Smooth muscle cell (in vitro differentiated cells): Measurements from ENCODE around the gene POMC. TPM values are rescaled to one million over a fixed set of nuclear protein-coding genes. Genes with fewer than 3 reads are reported as not detected.

Source experiments
- DNase-seq: peaks from one replicate; lab custom pipeline; 2025; ENCODE audit not compliant: unreplicated experiment; lab: John Stamatoyannopoulos, UW
- H2AFZ ChIP-seq: fragments of 200-600 bp; sonication (generic); 2 replicates; pipeline ENCODE4 v1.6.0; 2016; ENCODE audit warnings: antibody characterized with exemption, low read depth, mild to moderate bottlenecking
- H3F3A ChIP-seq: fragments of 200-600 bp; sonication (generic); 2 replicates; pipeline ENCODE4 v1.6.0; 2017; ENCODE audit warnings: antibody characterized with exemption, low read depth
- H3K27ac ChIP-seq: fragments of 200-600 bp; sonication (generic); 2 replicates; pipeline ENCODE4 v1.5.1; 2016; ENCODE audit warnings: low read depth, mild to moderate bottlenecking
- H3K27me3 ChIP-seq: fragments of 200-600 bp; sonication (generic); 2 replicates; pipeline ENCODE4 v1.6.1; 2016; ENCODE audit warnings: low read depth, mild to moderate bottlenecking
- H3K36me3 ChIP-seq: fragments of 200-600 bp; sonication (generic); 2 replicates; pipeline ENCODE4 v1.5.1; 2016; ENCODE audit warnings: low read depth
- H3K4me1 ChIP-seq: fragments of 200-600 bp; sonication (generic); 2 replicates; pipeline ENCODE4 v1.5.1; 2016; ENCODE audit warnings: low read depth
- H3K4me2 ChIP-seq: fragments of 200-600 bp; sonication (generic); 2 replicates; pipeline ENCODE4 v1.6.0; 2016; ENCODE audit warnings: mild to moderate bottlenecking
- H3K4me3 ChIP-seq: fragments of 200-600 bp; sonication (generic); 2 replicates; pipeline ENCODE4 v1.5.1; 2016; ENCODE audit warnings: mild to moderate bottlenecking
- H3K79me2 ChIP-seq: fragments of 200-600 bp; sonication (generic); 2 replicates; pipeline ENCODE4 v1.6.0; 2016; ENCODE audit warnings: low read depth, mild to moderate bottlenecking
- H3K9ac ChIP-seq: fragments of 200-600 bp; sonication (generic); 2 replicates; pipeline ENCODE4 v1.6.0; 2016; ENCODE audit warnings: low read depth
- H3K9me3 ChIP-seq: fragments of 200-600 bp; sonication (generic); replicated peaks from 2 replicates; pipeline ENCODE4 v1.5.1; 2016; ENCODE audit warnings: low read depth
- H4K20me1 ChIP-seq: fragments of 200-600 bp; sonication (generic); 2 replicates; pipeline ENCODE4 v1.6.0; 2016; ENCODE audit warnings: low read depth
- WGBS: methylation state at CpG from one replicate; pipeline ENCODE4 v1.1.7; 2016; ENCODE audit warnings: low lambda C conversion rate; 5-methylcytosine and 5-hydroxymethylcytosine counted together
- polyA plus RNA-seq: library from polyadenylated mRNA; unstranded; fragments of >200 nt; fragmentation: Nextera tagmentation; extraction: Ambion mirVana; gene quantifications from 2 replicates; pipeline ENCODE4 v1.2.1, GENCODE V29; 2016
- total RNA-seq: library from RNA; depleted of rRNA; stranded (reverse); fragments of >200 nt; gene quantifications from 2 replicates; pipeline ENCODE4 v1.2.3, GENCODE V29; 2014
- TF ChIP-seq, protein P1 (sequence below): fragments of 200-600 bp; sonication (generic); IDR thresholded peaks from 2 replicates; pipeline ENCODE4 v1.5.1; 2017; ENCODE audit warnings: borderline replicate concordance, mild to moderate bottlenecking, antibody characterized with exemption; ENCODE audit not compliant: insufficient read depth, poor library complexity, severe bottlenecking

Gene POMC
- total and polyA plus RNA-seq, 2 experiments from 2014 or later, result not detected

DNA sequence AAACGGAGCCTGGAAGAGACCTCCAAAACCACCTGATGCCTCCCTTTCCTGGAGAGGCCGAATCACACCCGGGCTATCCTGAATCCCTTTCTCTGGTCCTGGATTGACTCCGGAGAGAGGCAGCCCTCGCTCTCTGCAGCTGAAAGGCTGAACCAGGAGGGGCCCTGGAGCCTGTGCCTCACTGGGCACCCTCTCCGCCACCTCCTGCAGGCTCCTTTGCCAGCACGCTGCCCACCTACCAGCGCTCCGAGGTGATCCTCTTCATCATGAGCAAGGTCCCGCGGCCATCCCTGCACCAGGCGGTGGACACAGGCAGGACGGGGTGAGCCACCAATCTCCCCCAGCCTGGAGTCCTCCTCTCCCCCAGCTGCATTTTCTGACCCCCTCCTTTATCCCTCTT is 35.7 kb downstream of the POMC start:
- TF ChIP-seq, protein P1, sequence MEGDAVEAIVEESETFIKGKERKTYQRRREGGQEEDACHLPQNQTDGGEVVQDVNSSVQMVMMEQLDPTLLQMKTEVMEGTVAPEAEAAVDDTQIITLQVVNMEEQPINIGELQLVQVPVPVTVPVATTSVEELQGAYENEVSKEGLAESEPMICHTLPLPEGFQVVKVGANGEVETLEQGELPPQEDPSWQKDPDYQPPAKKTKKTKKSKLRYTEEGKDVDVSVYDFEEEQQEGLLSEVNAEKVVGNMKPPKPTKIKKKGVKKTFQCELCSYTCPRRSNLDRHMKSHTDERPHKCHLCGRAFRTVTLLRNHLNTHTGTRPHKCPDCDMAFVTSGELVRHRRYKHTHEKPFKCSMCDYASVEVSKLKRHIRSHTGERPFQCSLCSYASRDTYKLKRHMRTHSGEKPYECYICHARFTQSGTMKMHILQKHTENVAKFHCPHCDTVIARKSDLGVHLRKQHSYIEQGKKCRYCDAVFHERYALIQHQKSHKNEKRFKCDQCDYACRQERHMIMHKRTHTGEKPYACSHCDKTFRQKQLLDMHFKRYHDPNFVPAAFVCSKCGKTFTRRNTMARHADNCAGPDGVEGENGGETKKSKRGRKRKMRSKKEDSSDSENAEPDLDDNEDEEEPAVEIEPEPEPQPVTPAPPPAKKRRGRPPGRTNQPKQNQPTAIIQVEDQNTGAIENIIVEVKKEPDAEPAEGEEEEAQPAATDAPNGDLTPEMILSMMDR, result no peak
- H2AFZ ChIP-seq, result no peak overlapping the region
- H3K9ac ChIP-seq, result no peak overlapping the region
- H3K27ac ChIP-seq, result no peak overlapping the region
- no peaks in the 10 kb centered on the region for H3K79me2 ChIP-seq
- no peaks in the 10 kb centered on the region for H3F3A ChIP-seq
- WGBS, result 94% methylated on average over 13 of the region's 13 CpGs
- no peaks in the 10 kb centered on the region for H3K36me3 ChIP-seq
- no peak overlapping the region for H3K4me3 ChIP-seq
- peak overlapping the region; percentile 81 for H3K4me2 ChIP-seq
- peaks cover 19% of the 10 kb centered on the region for H3K4me1 ChIP-seq
- DNase-seq, result no peak
- H3K9me3 ChIP-seq, result no peaks in the 10 kb centered on the region
- peaks cover 6% of the 10 kb centered on the region for H3K27me3 ChIP-seq
- H4K20me1 ChIP-seq, result no peaks in the 10 kb centered on the region

DNA sequence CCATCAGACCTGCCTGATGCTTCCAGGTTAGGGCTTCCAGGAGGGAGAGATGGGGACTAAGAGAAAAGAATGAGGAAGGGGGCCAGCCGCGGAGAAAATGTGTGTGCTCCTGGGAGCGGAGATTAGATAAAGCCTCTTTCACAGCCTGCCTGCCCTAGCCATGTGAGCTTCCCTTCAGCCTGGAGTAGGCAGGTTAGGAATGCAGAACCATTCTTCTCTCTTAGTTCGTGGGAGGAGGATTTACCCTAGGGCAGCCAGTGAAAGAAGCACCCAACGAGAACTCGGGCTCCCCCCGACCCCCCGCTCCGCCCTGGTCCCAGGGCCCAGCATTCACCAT is 36.1 kb downstream of the POMC start:
- H3K27ac ChIP-seq, result no peak overlapping the region
- H3K27me3 ChIP-seq, result peaks cover 6% of the 10 kb centered on the region
- H3F3A ChIP-seq, result no peaks in the 10 kb centered on the region
- TF ChIP-seq, protein P1, result no peak
- H3K9ac ChIP-seq, result no peak overlapping the region
- H3K4me1 ChIP-seq, result peaks cover 19% of the 10 kb centered on the region
- no peaks in the 10 kb centered on the region for H3K9me3 ChIP-seq
- no peaks in the 10 kb centered on the region for H3K36me3 ChIP-seq
- H2AFZ ChIP-seq, result no peak overlapping the region
- no peaks in the 10 kb centered on the region for H4K20me1 ChIP-seq
- DNase-seq, result no peak
- H3K4me2 ChIP-seq, result peak overlapping the region; percentile 81
- peak overlapping the region; percentile 26 for H3K4me3 ChIP-seq
- no peaks in the 10 kb centered on the region for H3K79me2 ChIP-seq
- WGBS, result 46% methylated on average over 9 of the region's 9 CpGs

DNA sequence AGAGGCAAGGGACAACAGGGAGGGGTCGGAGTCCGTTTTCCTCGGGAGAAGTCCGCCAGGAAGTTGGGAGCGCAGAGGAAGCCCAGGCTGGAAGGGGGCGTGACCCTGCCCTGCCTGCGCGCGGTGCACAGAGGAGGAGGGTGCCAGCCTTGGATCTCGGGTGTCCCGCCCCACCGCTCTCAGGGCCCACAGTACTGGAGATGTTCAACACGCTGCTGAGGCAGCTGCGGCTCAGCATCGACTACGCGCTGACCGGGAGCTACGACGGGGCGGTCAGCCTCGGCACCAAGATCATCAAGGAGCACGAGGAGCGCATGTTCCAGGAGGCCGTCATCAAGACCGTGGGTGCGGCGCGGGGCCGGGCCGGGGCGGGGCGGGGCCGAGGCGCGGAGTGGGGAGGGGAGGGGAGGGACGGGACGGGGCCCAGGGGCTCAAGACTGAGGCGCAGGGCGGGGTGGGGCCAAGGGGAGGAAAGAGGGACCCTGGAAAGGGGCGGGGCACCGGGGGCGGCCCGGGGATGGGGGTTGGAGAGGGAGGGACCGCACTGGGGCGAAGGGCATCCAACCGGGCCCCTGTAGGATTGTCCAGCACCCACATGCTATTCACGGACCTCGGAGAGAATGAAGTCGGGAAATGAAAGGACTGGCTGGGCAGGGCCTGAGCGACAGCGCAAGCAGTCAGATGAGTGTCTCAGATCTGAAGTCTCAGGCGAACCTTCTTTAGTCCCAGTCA is 36.6 kb downstream of the POMC start:
- peak overlapping the region; percentile 81 for H3K4me2 ChIP-seq
- H3K27ac ChIP-seq, result no peak overlapping the region
- WGBS, result 12% methylated on average over 34 of the region's 53 CpGs

More for the DNA sequence above, 36.6 kb downstream of the POMC start:
- Histone ChIP-seq H3K79me2 (no peaks in the 10 kb centered on the region), H3K36me3 (no peaks in the 10 kb centered on the region), H4K20me1 (no peaks in the 10 kb centered on the region), H3K9me3 (no peaks in the 10 kb centered on the region), H3K4me1 (peaks cover 19% of the 10 kb centered on the region), H3K9ac (no peak overlapping the region), H2AFZ (no peak overlapping the region), H3K27me3 (peaks cover 6% of the 10 kb centered on the region), H3F3A (no peaks in the 10 kb centered on the region), H3K4me3 (peak overlapping the region; percentile 26)
- TF ChIP-seq, protein P1, result no peak
- DNase-seq, result no peak
